ENCODE measurements around the gene B4GALNT2. TPM values are rescaled to one million over a fixed set of nuclear protein-coding genes. Genes with fewer than 3 reads are reported as not detected.
"Not testable (repeated sequence)": the region's sequence is repeated elsewhere in the genome, so short reads cannot be mapped to it uniquely, and the experiment has no call there.

B4GALNT2 gene
- total RNA-seq, 1 experiment from 2014 or later, result 0.29 TPM

- no peaks in the 10 kb centered on the region for H3K79me2 ChIP-seq (ENCODE audit: low read length)
- H3F3A ChIP-seq (ENCODE audit: low read length, unreplicated experiment), result no peaks in the 10 kb centered on the region
- no peaks in the 10 kb centered on the region for H3K9me2 ChIP-seq (replicated peaks; ENCODE audit: low read length)
- ChIA-PET CTCF (interaction anchor here (0.5 kb wide), 1 partner anchor 99 kb away, joined by 3 read pairs; no protein-coding TSS in a partner anchor), POLR2A (ENCODE audit: unreplicated experiment) (no interaction called here)
- 0 out of 2 replicates have a peak, but pooled peaks cover 5% of the 10 kb centered on the region for H3K4me1 ChIP-seq (ENCODE audit: insufficient read depth, low read length)
- no peak overlapping the region for H2AFZ ChIP-seq (ENCODE audit: low read length)
- H3K9me3 ChIP-seq (ENCODE audit: low read length), result peaks cover 3% of the 10 kb centered on the region
- H4K20me1 ChIP-seq (ENCODE audit: low read length), result no peaks in the 10 kb centered on the region
- TF ChIP-seq, protein P1, sequence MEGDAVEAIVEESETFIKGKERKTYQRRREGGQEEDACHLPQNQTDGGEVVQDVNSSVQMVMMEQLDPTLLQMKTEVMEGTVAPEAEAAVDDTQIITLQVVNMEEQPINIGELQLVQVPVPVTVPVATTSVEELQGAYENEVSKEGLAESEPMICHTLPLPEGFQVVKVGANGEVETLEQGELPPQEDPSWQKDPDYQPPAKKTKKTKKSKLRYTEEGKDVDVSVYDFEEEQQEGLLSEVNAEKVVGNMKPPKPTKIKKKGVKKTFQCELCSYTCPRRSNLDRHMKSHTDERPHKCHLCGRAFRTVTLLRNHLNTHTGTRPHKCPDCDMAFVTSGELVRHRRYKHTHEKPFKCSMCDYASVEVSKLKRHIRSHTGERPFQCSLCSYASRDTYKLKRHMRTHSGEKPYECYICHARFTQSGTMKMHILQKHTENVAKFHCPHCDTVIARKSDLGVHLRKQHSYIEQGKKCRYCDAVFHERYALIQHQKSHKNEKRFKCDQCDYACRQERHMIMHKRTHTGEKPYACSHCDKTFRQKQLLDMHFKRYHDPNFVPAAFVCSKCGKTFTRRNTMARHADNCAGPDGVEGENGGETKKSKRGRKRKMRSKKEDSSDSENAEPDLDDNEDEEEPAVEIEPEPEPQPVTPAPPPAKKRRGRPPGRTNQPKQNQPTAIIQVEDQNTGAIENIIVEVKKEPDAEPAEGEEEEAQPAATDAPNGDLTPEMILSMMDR (conservative IDR thresholded peaks at IDR 0.05; ENCODE audit: low read depth, low read length), result no peak
- no peak for TF ChIP-seq EZH2 (IDR thresholded peaks at IDR 0.05; ENCODE audit: low read length, unreplicated experiment)
- H3K9ac ChIP-seq (ENCODE audit: low read length), result no peak overlapping the region
- H3K27ac ChIP-seq (ENCODE audit: low read length), result no peak overlapping the region
- H3K27me3 ChIP-seq (ENCODE audit: low read length), result 0 out of 2 replicates have a peak, but pooled peaks cover 5% of the 10 kb centered on the region
- no peaks in the 10 kb centered on the region; the same call in 1 of the 2 replicates for H3K36me3 ChIP-seq (ENCODE audit: low read depth, low read length)
- ATAC-seq (no peak), DNase-seq (no peak)
- no TSS peak for BruUV-seq (replicated peaks)
- H3K4me2 ChIP-seq (ENCODE audit: low read length), result no peak overlapping the region
- no peak overlapping the region for H3K4me3 ChIP-seq (ENCODE audit: low read length)
- intact Hi-C loops (cut with micrococcal nuclease), result no loop called here
Observed at GRCh38 chr17:49130891-49131290, 1.7 kb upstream of the B4GALNT2 start.

DNA sequence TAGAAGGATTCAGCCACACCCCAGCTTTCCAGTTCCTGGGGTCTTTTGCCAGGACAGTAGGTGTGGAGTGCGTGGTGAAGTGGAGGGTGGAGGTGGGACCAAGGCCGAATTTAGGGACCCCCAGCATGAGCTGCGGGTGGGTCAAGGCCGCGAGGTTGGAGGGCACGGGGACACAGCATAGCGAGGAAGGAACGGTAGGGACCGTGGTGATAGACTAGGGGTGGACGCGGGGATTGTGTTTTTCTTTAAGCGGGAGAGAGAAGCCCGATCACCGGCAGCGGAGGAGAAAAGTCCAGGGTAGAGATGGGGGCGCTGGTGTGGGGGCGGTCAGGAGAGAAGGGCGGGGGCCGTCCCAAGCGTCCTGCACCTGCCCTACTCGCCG, 261 bp upstream of the B4GALNT2 start:
- H3K27ac ChIP-seq (ENCODE audit: low read length), result no peak overlapping the region
- H3K9ac ChIP-seq (ENCODE audit: low read length), result 0 out of 2 replicates have a peak overlapping the region, but pooled peaks have one; percentile 19

GRCh38 chr17:49136335-49136734, 3.8 kb downstream of the B4GALNT2 start:
- DNase-seq, result no peak
- no peak overlapping the region for H3K4me3 ChIP-seq (ENCODE audit: low read length)
- 0 out of 2 replicates have a peak, but pooled peaks cover 5% of the 10 kb centered on the region for H3K27me3 ChIP-seq (ENCODE audit: low read length)
- no peaks in the 10 kb centered on the region for H3K36me3 ChIP-seq (ENCODE audit: low read depth, low read length)
- H4K20me1 ChIP-seq (ENCODE audit: low read length), result no peaks in the 10 kb centered on the region
- H3F3A ChIP-seq (ENCODE audit: low read length, unreplicated experiment), result no peaks in the 10 kb centered on the region
- intact Hi-C loops (cut with micrococcal nuclease), result no loop called here
- TF ChIP-seq EZH2 (IDR thresholded peaks at IDR 0.05; ENCODE audit: low read length, unreplicated experiment) (no peak), EZH2phosphoT487 (IDR thresholded peaks at IDR 0.05; ENCODE audit: borderline replicate concordance, low read length) (no peak)
- TF ChIP-seq, protein P1 (conservative IDR thresholded peaks at IDR 0.05; ENCODE audit: low read depth, low read length), result no peak
- H2AFZ ChIP-seq (ENCODE audit: low read length), result no peak overlapping the region
- H3K9me2 ChIP-seq (replicated peaks; ENCODE audit: low read length), result no peaks in the 10 kb centered on the region
- POLR2A ChIA-PET (ENCODE audit: unreplicated experiment), result no interaction called here
- no peaks in the 10 kb centered on the region for H3K9me3 ChIP-seq (ENCODE audit: low read length)
- H3K4me2 ChIP-seq (ENCODE audit: low read length), result no peak overlapping the region
- ATAC-seq, result no peak
- CTCF ChIA-PET, result interaction anchor here (0.5 to 0.7 kb wide), 2 partner anchors 67 to 279 kb away, joined by 3 to 6 read pairs; partner anchors contain the start of gene PHB1
- no peak overlapping the region for H3K9ac ChIP-seq (ENCODE audit: low read length)
- 0 out of 2 replicates have a peak, but pooled peaks cover 5% of the 10 kb centered on the region for H3K4me1 ChIP-seq (ENCODE audit: insufficient read depth, low read length)
- BruUV-seq (replicated peaks), result no TSS peak
- H3K79me2 ChIP-seq (ENCODE audit: low read length), result no peaks in the 10 kb centered on the region
- no peak overlapping the region for H3K27ac ChIP-seq (ENCODE audit: low read length)

More for the DNA sequence above, 261 bp upstream of the B4GALNT2 start:
- Histone ChIP-seq H3K27me3 (ENCODE audit: low read length) (0 out of 2 replicates have a peak, but pooled peaks cover 5% of the 10 kb centered on the region), H3F3A (ENCODE audit: low read length, unreplicated experiment) (no peaks in the 10 kb centered on the region), H3K9me3 (ENCODE audit: low read length) (peaks cover 3% of the 10 kb centered on the region), H3K79me2 (ENCODE audit: low read length) (no peaks in the 10 kb centered on the region), H3K4me1 (ENCODE audit: insufficient read depth, low read length) (0 out of 2 replicates have a peak, but pooled peaks cover 5% of the 10 kb centered on the region), H2AFZ (ENCODE audit: low read length) (peak overlapping the region; percentile 94), H4K20me1 (ENCODE audit: low read length) (no peaks in the 10 kb centered on the region), H3K36me3 (ENCODE audit: low read depth, low read length) (no peaks in the 10 kb centered on the region; the same call in 1 of the 2 replicates), H3K4me2 (ENCODE audit: low read length) (peak overlapping the region; percentile 97), H3K4me3 (ENCODE audit: low read length) (peak overlapping the region; percentile 79), H3K9me2 (replicated peaks; ENCODE audit: low read length) (no peaks in the 10 kb centered on the region)
- no peak for ATAC-seq
- POLR2A ChIA-PET (ENCODE audit: unreplicated experiment), result no interaction called here
- intact Hi-C loops (cut with micrococcal nuclease), result no loop called here
- TF ChIP-seq, protein P1 (conservative IDR thresholded peaks at IDR 0.05; ENCODE audit: low read depth, low read length), result no peak
- TF ChIP-seq EZH2phosphoT487 (IDR thresholded peaks at IDR 0.05; ENCODE audit: borderline replicate concordance, low read length) (no peak), EZH2 (IDR thresholded peaks at IDR 0.05; ENCODE audit: low read length, unreplicated experiment) (no peak)
- CTCF ChIA-PET, result no interaction called here
- no peak for DNase-seq
- BruUV-seq (replicated peaks), result no TSS peak

DNA sequence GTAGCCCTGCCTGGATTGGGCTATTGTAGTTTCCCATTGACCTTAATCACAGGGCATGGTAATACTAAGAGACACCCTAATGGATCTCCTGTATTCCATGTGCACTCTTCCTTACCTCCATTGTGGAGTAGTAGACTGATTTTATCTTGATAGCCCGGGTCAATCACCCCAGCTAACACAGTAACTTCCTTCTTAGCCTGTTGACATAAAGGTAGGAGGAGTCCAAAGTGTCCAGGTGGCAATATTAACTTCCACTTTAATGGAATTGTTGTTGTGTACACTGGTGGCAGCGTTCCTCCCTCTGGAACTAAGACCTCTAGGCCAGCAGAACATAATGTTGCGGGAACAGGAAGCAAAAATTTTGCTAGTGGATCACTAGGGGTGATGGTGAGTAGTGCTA, 13.1 kb downstream of the B4GALNT2 start:
- BruUV-seq (replicated peaks), result not testable (repeated sequence)

More for the DNA sequence above, 13.1 kb downstream of the B4GALNT2 start:
- POLR2A ChIA-PET (ENCODE audit: unreplicated experiment); H3K27ac ChIP-seq (ENCODE audit: low read length); H2AFZ ChIP-seq (ENCODE audit: low read length); H3K9me2 ChIP-seq (replicated peaks; ENCODE audit: low read length); H3K9me3 ChIP-seq (ENCODE audit: low read length); H3K4me3 ChIP-seq (ENCODE audit: low read length); H3K4me2 ChIP-seq (ENCODE audit: low read length); DNase-seq; H3K27me3 ChIP-seq (ENCODE audit: low read length); intact Hi-C loops (cut with micrococcal nuclease); H3K79me2 ChIP-seq (ENCODE audit: low read length); H4K20me1 ChIP-seq (ENCODE audit: low read length); CTCF ChIA-PET; H3K36me3 ChIP-seq (ENCODE audit: low read depth, low read length); ATAC-seq; H3F3A ChIP-seq (ENCODE audit: low read length, unreplicated experiment); H3K9ac ChIP-seq (ENCODE audit: low read length): not testable (repeated sequence)
- H3K4me1 ChIP-seq (ENCODE audit: insufficient read depth, low read length), result peaks cover 16% of the 10 kb centered on the region

Data from PC-3 (cell line).